NOMO-1 treated with DMSO at 0.1 percent for 48 hours (cell line): ENCODE measurements around the gene RHCG.
A peak's percentile ranks its signal among the peaks of the same experiment; 100 is the strongest.

Source experiments
- DNase-seq: peaks from one replicate; lab custom pipeline; 2025; ENCODE audit not compliant: unreplicated experiment; lab: John Stamatoyannopoulos, UW

RHCG gene

GRCh38 chr15:89446255-89446891 lies 50.0 kb downstream of the RHCG start:
- DNase-seq: no peak

- no peak for DNase-seq
Measured at GRCh38 chr15:89445518-89445917, 50.9 kb downstream of the RHCG start.

- no peak for DNase-seq
Measured at GRCh38 chr15:89444241-89445225, 51.9 kb downstream of the RHCG start.

GRCh38 chr15:89443581-89443980 lies 52.8 kb downstream of the RHCG start:
- no peak for DNase-seq

GRCh38 chr15:89442671-89443307 lies 53.6 kb downstream of the RHCG start:
- DNase-seq: peak; percentile 60

- DNase-seq: no peak
Measured at GRCh38 chr15:89442155-89442554, 54.2 kb downstream of the RHCG start.

- peak; percentile 89 for DNase-seq
Measured at GRCh38 chr15:89441295-89441812, 55.0 kb downstream of the RHCG start.

- no peak for DNase-seq
Measured at GRCh38 chr15:89439764-89440163, 56.6 kb downstream of the RHCG start.

- DNase-seq: no peak
Measured at GRCh38 chr15:89436560-89437311, 59.6 kb downstream of the RHCG start.

- DNase-seq: no peak
Measured at GRCh38 chr15:89435362-89435761, 61.0 kb downstream of the RHCG start.

GRCh38 chr15:89433686-89434085 lies 62.7 kb downstream of the RHCG start:
- no peak for DNase-seq

GRCh38 chr15:89430530-89431341 lies 65.6 kb downstream of the RHCG start:
- DNase-seq: peak; percentile 62

- DNase-seq: no peak
Measured at GRCh38 chr15:89429986-89430385, 66.4 kb downstream of the RHCG start.

- peak; percentile 30 for DNase-seq
Measured at GRCh38 chr15:89429023-89429422, 67.4 kb downstream of the RHCG start.

GRCh38 chr15:89428246-89428645 lies 68.1 kb downstream of the RHCG start:
- DNase-seq: no peak

GRCh38 chr15:89426500-89426899 lies 69.9 kb downstream of the RHCG start:
- DNase-seq: no peak

- DNase-seq: no peak
Measured at GRCh38 chr15:89423981-89424380, 72.4 kb downstream of the RHCG start.
